SK-N-SH treated with all-trans-retinoic acid at 6 μM for 48 hours (cell line): Measurements from ENCODE around the gene TBL1XR1.

Source experiments
- CSDC2 ChIP-seq: fragments of 250-450 bp; sonication (Bioruptor Pico); IDR thresholded peaks from 2 replicates; pipeline ENCODE4 v1.5.0; 2020; ENCODE audit warnings: mild to moderate bottlenecking, moderate library complexity
- ESRRG ChIP-seq: fragments of 250-450 bp; sonication (Bioruptor Pico); IDR thresholded peaks from 2 replicates; pipeline ENCODE4 v1.6.1; 2021; ENCODE audit warnings: mild to moderate bottlenecking
- OSR1 ChIP-seq: fragments of 250-450 bp; sonication (Bioruptor Pico); IDR thresholded peaks from 2 replicates; pipeline ENCODE4 v1.8.0; 2022; ENCODE audit warnings: moderate library complexity, mild to moderate bottlenecking, inconsistent platforms
- RARB ChIP-seq: fragments of 250-450 bp; sonication (Bioruptor Pico); IDR thresholded peaks from 2 replicates; pipeline ENCODE4 v1.8.0; 2021; ENCODE audit warnings: mild to moderate bottlenecking, moderate library complexity
- ZC3H10 ChIP-seq: fragments of 250-450 bp; sonication (Bioruptor Pico); IDR thresholded peaks from 2 replicates; pipeline ENCODE4 v1.5.1; 2021; ENCODE audit warnings: mild to moderate bottlenecking, moderate library complexity
- ZNF565 ChIP-seq: fragments of 450-650 bp; formaldehyde crosslinking; conservative IDR thresholded peaks from 2 replicates; pipeline ENCODE4 v1.5.0; 2020; ENCODE audit warnings: low read depth, mild to moderate bottlenecking, moderate library complexity
- ZNF70 ChIP-seq: fragments of 450-650 bp; formaldehyde crosslinking; IDR thresholded peaks from 2 replicates; pipeline ENCODE4 v1.5.0; 2020; ENCODE audit warnings: mild to moderate bottlenecking, moderate library complexity
- ZNF8 ChIP-seq: fragments of 450-650 bp; formaldehyde crosslinking; IDR thresholded peaks from 2 replicates; pipeline ENCODE4 v1.5.0; 2020; ENCODE audit warnings: mild to moderate bottlenecking, moderate library complexity
- TF ChIP-seq, protein P1 (sequence below): fragments of 250-450 bp; sonication (Bioruptor Pico); IDR thresholded peaks from 2 replicates; pipeline ENCODE4 v1.5.1; 2020; ENCODE audit warnings: low read depth, mild to moderate bottlenecking, moderate library complexity
- TF ChIP-seq, protein P2 (sequence below): fragments of 250-450 bp; sonication (Bioruptor Pico); IDR thresholded peaks from 2 replicates; pipeline ENCODE4 v1.8.0; 2020; ENCODE audit warnings: mild to moderate bottlenecking, moderate library complexity, borderline replicate concordance
- TF ChIP-seq, protein P3 (sequence below): fragments of 250-450 bp; sonication (Bioruptor Pico); IDR thresholded peaks from 2 replicates; pipeline ENCODE4 v1.5.0; 2020; ENCODE audit warnings: mild to moderate bottlenecking, moderate library complexity
- TF ChIP-seq, protein P4 (sequence below): fragments of 250-450 bp; sonication (Bioruptor Pico); IDR thresholded peaks from 2 replicates; pipeline ENCODE4 v1.5.1; 2021; ENCODE audit warnings: mild to moderate bottlenecking, moderate library complexity

DNA sequence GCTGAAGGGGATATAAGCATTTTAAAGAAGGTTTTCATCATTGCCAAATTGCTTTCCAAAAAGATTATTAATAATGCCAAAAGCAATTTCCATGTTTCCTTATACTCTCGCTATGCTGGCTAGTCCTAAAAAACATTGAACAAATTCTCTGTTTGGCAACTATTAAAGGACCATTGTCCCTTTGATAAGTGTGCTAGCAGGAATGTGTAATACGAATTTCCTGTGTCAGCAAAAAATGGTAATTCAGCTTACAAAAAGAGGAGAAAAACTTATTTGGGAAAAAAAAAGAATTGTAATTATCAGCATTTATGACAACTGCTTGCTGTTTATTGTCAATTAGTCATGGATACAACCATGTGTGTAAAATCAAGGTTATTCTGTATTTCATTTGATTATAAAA lies 138.6 kb downstream of the TBL1XR1 start:
- TF ChIP-seq ZC3H10 (CRISPR knock-in tag) (no peak), CSDC2 (CRISPR knock-in tag) (no peak), ESRRG (no peak), OSR1 (CRISPR knock-in tag) (no peak), RARB (CRISPR knock-in tag) (no peak), ZNF70 (CRISPR knock-in tag) (no peak), ZNF8 (CRISPR knock-in tag) (no peak), ZNF565 (CRISPR knock-in tag) (no peak)
- TF ChIP-seq, protein P1, sequence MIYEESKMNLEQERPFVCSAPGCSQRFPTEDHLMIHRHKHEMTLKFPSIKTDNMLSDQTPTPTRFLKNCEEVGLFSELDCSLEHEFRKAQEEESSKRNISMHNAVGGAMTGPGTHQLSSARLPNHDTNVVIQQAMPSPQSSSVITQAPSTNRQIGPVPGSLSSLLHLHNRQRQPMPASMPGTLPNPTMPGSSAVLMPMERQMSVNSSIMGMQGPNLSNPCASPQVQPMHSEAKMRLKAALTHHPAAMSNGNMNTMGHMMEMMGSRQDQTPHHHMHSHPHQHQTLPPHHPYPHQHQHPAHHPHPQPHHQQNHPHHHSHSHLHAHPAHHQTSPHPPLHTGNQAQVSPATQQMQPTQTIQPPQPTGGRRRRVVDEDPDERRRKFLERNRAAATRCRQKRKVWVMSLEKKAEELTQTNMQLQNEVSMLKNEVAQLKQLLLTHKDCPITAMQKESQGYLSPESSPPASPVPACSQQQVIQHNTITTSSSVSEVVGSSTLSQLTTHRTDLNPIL: no peak
- TF ChIP-seq, protein P2, sequence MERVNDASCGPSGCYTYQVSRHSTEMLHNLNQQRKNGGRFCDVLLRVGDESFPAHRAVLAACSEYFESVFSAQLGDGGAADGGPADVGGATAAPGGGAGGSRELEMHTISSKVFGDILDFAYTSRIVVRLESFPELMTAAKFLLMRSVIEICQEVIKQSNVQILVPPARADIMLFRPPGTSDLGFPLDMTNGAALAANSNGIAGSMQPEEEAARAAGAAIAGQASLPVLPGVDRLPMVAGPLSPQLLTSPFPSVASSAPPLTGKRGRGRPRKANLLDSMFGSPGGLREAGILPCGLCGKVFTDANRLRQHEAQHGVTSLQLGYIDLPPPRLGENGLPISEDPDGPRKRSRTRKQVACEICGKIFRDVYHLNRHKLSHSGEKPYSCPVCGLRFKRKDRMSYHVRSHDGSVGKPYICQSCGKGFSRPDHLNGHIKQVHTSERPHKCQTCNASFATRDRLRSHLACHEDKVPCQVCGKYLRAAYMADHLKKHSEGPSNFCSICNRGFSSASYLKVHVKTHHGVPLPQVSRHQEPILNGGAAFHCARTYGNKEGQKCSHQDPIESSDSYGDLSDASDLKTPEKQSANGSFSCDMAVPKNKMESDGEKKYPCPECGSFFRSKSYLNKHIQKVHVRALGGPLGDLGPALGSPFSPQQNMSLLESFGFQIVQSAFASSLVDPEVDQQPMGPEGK (CRISPR knock-in tag): no peak
- TF ChIP-seq, protein P3, sequence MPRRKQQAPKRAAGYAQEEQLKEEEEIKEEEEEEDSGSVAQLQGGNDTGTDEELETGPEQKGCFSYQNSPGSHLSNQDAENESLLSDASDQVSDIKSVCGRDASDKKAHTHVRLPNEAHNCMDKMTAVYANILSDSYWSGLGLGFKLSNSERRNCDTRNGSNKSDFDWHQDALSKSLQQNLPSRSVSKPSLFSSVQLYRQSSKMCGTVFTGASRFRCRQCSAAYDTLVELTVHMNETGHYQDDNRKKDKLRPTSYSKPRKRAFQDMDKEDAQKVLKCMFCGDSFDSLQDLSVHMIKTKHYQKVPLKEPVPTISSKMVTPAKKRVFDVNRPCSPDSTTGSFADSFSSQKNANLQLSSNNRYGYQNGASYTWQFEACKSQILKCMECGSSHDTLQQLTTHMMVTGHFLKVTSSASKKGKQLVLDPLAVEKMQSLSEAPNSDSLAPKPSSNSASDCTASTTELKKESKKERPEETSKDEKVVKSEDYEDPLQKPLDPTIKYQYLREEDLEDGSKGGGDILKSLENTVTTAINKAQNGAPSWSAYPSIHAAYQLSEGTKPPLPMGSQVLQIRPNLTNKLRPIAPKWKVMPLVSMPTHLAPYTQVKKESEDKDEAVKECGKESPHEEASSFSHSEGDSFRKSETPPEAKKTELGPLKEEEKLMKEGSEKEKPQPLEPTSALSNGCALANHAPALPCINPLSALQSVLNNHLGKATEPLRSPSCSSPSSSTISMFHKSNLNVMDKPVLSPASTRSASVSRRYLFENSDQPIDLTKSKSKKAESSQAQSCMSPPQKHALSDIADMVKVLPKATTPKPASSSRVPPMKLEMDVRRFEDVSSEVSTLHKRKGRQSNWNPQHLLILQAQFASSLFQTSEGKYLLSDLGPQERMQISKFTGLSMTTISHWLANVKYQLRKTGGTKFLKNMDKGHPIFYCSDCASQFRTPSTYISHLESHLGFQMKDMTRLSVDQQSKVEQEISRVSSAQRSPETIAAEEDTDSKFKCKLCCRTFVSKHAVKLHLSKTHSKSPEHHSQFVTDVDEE (CRISPR knock-in tag): no peak
- TF ChIP-seq, protein P4, sequence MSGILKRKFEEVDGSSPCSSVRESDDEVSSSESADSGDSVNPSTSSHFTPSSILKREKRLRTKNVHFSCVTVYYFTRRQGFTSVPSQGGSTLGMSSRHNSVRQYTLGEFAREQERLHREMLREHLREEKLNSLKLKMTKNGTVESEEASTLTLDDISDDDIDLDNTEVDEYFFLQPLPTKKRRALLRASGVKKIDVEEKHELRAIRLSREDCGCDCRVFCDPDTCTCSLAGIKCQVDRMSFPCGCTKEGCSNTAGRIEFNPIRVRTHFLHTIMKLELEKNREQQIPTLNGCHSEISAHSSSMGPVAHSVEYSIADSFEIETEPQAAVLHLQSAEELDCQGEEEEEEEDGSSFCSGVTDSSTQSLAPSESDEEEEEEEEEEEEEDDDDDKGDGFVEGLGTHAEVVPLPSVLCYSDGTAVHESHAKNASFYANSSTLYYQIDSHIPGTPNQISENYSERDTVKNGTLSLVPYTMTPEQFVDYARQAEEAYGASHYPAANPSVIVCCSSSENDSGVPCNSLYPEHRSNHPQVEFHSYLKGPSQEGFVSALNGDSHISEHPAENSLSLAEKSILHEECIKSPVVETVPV (CRISPR knock-in tag): no peak
